Measurements from ENCODE around the gene UNC93A.

Gene UNC93A

DNA sequence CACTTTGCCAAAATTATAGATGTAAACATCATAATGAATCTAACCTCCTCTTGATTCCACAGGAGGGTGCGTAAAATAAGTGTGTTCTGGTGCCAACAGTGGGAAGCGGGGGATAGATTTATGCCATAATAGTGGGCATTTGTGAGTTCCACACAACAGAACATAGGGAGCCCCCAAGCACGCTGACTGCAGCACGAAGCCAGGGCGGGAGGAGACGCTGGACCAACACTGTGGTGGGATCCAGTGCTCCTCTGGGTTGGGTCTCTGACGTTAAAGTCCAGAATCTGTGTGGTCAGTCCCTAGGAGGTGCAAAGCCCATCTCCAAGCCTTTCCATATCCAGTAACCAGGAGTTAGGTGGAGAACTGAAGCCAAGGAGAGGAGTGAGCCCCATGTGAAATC, 32.0 kb downstream of the UNC93A start:
- no peaks in the 10 kb centered on the region for H3K4me1 ChIP-seq (ENCODE audit: insufficient read depth, poor library complexity, severe bottlenecking)
- H3K27me3 ChIP-seq (ENCODE audit: insufficient read depth, poor library complexity, severe bottlenecking) = no peaks in the 10 kb centered on the region
- TF ChIP-seq, protein P1, sequence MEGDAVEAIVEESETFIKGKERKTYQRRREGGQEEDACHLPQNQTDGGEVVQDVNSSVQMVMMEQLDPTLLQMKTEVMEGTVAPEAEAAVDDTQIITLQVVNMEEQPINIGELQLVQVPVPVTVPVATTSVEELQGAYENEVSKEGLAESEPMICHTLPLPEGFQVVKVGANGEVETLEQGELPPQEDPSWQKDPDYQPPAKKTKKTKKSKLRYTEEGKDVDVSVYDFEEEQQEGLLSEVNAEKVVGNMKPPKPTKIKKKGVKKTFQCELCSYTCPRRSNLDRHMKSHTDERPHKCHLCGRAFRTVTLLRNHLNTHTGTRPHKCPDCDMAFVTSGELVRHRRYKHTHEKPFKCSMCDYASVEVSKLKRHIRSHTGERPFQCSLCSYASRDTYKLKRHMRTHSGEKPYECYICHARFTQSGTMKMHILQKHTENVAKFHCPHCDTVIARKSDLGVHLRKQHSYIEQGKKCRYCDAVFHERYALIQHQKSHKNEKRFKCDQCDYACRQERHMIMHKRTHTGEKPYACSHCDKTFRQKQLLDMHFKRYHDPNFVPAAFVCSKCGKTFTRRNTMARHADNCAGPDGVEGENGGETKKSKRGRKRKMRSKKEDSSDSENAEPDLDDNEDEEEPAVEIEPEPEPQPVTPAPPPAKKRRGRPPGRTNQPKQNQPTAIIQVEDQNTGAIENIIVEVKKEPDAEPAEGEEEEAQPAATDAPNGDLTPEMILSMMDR (IDR thresholded peaks at IDR 0.05; ENCODE audit: poor library complexity, severe bottlenecking) = no peak
- no peak overlapping the region for H3K4me3 ChIP-seq (ENCODE audit: severe bottlenecking)
- H3K36me3 ChIP-seq (ENCODE audit: low read depth) = no peaks in the 10 kb centered on the region
- no peak overlapping the region for H3K27ac ChIP-seq (ENCODE audit: poor library complexity, severe bottlenecking)
- no peak for ATAC-seq (ENCODE audit: low read depth)
- no peaks in the 10 kb centered on the region for H3K9me3 ChIP-seq (ENCODE audit: severe bottlenecking)
- DNase-seq (ENCODE audit: low spot score) = no peak

DNA sequence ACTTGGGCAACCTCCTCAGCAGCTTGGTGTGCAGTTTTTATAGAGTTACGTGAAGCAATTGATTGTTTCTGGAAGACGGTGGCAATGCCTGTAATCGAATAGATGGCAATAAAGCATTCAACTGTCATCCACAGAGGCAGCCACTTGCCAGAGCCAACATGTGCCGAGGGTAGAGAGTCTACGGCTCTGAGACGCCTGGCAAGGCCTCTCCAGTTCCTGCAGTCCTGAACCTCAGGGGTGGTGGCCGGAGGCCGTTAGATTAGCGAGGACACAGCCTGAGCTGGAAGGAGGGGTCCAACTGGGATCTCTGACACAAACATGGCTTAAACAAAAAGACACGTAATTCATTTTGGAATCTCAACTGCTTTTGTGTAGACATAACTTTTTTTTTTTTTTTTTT, 33.0 kb downstream of the UNC93A start:
- no peak for ATAC-seq (ENCODE audit: low read depth)
- TF ChIP-seq, protein P1 (IDR thresholded peaks at IDR 0.05; ENCODE audit: poor library complexity, severe bottlenecking) = no peak
- H3K27ac ChIP-seq (ENCODE audit: poor library complexity, severe bottlenecking) = no peak overlapping the region
- no peaks in the 10 kb centered on the region for H3K4me1 ChIP-seq (ENCODE audit: insufficient read depth, poor library complexity, severe bottlenecking)
- no peak for DNase-seq (ENCODE audit: low spot score)
- no peak overlapping the region for H3K4me3 ChIP-seq (ENCODE audit: severe bottlenecking)
- no peaks in the 10 kb centered on the region for H3K36me3 ChIP-seq (ENCODE audit: low read depth)
- H3K9me3 ChIP-seq (ENCODE audit: severe bottlenecking) = no peaks in the 10 kb centered on the region
- H3K27me3 ChIP-seq (ENCODE audit: insufficient read depth, poor library complexity, severe bottlenecking) = no peaks in the 10 kb centered on the region

DNA sequence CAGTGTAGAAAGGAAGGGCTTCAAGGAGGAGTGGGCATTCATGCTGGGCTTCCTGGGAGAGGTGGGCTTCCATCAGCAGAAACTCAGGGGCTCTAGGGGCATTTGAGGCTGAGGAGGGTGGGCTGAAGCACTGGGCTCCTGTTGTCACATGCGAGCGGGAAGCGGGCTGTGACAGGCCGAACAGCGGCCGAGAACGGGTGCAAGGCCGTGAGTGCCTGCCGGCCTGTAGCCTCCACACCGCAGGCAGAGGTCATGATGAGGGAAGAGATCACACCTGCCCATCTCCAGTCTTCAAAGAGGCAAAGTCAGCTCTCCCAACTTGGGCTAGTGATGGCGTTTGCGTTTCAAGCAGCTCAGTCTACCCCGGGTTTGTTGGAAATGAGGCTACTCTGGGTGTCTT, 34.7 kb downstream of the UNC93A start:
- Histone ChIP-seq H3K27ac (ENCODE audit: poor library complexity, severe bottlenecking) (no peak overlapping the region), H3K27me3 (ENCODE audit: insufficient read depth, poor library complexity, severe bottlenecking) (peaks cover under 1% of the 10 kb centered on the region), H3K4me3 (ENCODE audit: severe bottlenecking) (no peak overlapping the region), H3K36me3 (ENCODE audit: low read depth) (no peaks in the 10 kb centered on the region), H3K4me1 (ENCODE audit: insufficient read depth, poor library complexity, severe bottlenecking) (no peaks in the 10 kb centered on the region), H3K9me3 (ENCODE audit: severe bottlenecking) (no peaks in the 10 kb centered on the region)
- TF ChIP-seq, protein P1 (IDR thresholded peaks at IDR 0.05; ENCODE audit: poor library complexity, severe bottlenecking) = no peak
- ATAC-seq (ENCODE audit: low read depth) (no peak), DNase-seq (ENCODE audit: low spot score) (no peak)

DNA sequence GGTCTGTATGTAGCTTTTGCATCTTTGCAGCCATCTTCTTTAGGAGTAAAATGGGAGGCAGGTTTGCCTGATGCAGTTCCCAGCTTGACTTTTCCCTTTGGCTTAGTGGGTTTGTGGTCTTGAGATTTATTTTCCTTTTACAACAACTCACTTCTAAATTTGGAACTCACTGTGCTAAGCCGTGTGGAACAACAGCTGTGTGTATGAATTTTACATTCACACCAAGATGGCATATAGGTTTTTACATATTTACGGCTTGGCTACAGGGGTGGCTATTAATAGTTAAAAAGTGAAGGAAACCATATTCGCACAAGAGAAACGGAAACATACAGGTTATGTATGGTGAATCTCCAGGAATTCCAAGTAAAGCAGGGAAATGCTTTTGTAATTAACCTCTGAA, 36.3 kb downstream of the UNC93A start:
- Histone ChIP-seq H3K27me3 (ENCODE audit: insufficient read depth, poor library complexity, severe bottlenecking) (peaks cover 10% of the 10 kb centered on the region), H3K9me3 (ENCODE audit: severe bottlenecking) (no peaks in the 10 kb centered on the region), H3K27ac (ENCODE audit: poor library complexity, severe bottlenecking) (no peak overlapping the region), H3K4me1 (ENCODE audit: insufficient read depth, poor library complexity, severe bottlenecking) (no peaks in the 10 kb centered on the region), H3K36me3 (ENCODE audit: low read depth) (no peaks in the 10 kb centered on the region), H3K4me3 (ENCODE audit: severe bottlenecking) (no peak overlapping the region)
- no peak for ATAC-seq (ENCODE audit: low read depth)
- TF ChIP-seq, protein P1 (IDR thresholded peaks at IDR 0.05; ENCODE audit: poor library complexity, severe bottlenecking) = no peak
- DNase-seq (ENCODE audit: low spot score) = no peak

DNA sequence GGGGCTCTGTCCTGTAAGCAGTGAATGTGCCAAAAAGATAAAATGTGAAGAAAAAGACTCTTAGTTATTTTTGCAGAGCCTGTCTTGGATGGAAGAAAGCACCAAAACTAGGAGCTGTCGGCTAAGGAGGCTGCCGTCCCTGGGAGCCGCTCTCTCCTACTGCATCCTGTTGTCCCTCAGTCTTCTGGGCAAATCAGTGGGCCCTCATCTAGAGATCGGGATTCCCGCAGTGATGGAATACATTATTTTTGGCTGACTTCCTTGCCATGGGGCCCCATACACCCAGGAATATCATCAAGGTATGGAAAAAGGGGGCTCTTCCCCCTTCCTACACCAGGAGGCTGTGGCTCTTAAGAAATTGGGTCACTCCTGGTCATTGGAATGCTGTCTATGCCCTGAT, 37.0 kb downstream of the UNC93A start:
- Histone ChIP-seq H3K4me3 (ENCODE audit: severe bottlenecking) (no peak overlapping the region), H3K27me3 (ENCODE audit: insufficient read depth, poor library complexity, severe bottlenecking) (peaks cover 10% of the 10 kb centered on the region), H3K27ac (ENCODE audit: poor library complexity, severe bottlenecking) (no peak overlapping the region), H3K4me1 (ENCODE audit: insufficient read depth, poor library complexity, severe bottlenecking) (no peaks in the 10 kb centered on the region), H3K9me3 (ENCODE audit: severe bottlenecking) (no peaks in the 10 kb centered on the region), H3K36me3 (ENCODE audit: low read depth) (no peaks in the 10 kb centered on the region)
- TF ChIP-seq, protein P1 (IDR thresholded peaks at IDR 0.05; ENCODE audit: poor library complexity, severe bottlenecking) = no peak
- DNase-seq (ENCODE audit: low spot score) (no peak), ATAC-seq (ENCODE audit: low read depth) (no peak)

All from RWPE2 (cell line).